Common myeloid progenitor, CD34-positive (primary cell): ENCODE measurements around the gene LRRTM3.
A peak's percentile ranks its signal among the peaks of the same experiment; 100 is the strongest.

Source experiments
- CTCF ChIA-PET: fragments of 350-600 bp; sonication (Branson Sonifier 250); formaldehyde crosslinking; loops from one replicate; lab custom pipeline; 2021; ENCODE audit warnings: antibody characterized with exemption; lab: Charles Lee
- POLR2A ChIA-PET: fragments of 350-600 bp; sonication (Branson Sonifier 250); formaldehyde crosslinking; loops from one replicate; lab custom pipeline; 2021; ENCODE audit warnings: antibody characterized with exemption; lab: Charles Lee
- DNase-seq, 3 donors: peaks; one replicate each; pipeline versions ENCODE4 v3.0.0 to v3.0.0-alpha.2; 2013
- H3K27ac ChIP-seq, 2 experiments: 1 replicate in 1 of 2; 2 replicates in 1 of 2; pipeline ENCODE4 v1.7.0; 2013; ENCODE audit warnings: inconsistent platforms in 2 of 2, low read length in 2 of 2, mild to moderate bottlenecking in 2 of 2, low read depth in 1 of 2, moderate library complexity in 1 of 2; ENCODE audit not compliant: severe bottlenecking in 2 of 2, insufficient read depth in 1 of 2, poor library complexity in 1 of 2
- H3K27me3 ChIP-seq, 5 experiments: replicated peaks in 2 of 5; 1 replicate in 3 of 5; 2 replicates in 2 of 5; pipeline versions ENCODE4 v1.6.1 to v1.7.0; 2013; ENCODE audit warnings: low read length in 4 of 5, mild to moderate bottlenecking in 2 of 5, moderate library complexity in 2 of 5, inconsistent platforms in 1 of 5; ENCODE audit not compliant: insufficient read depth in 5 of 5, control insufficient read depth in 4 of 5
- H3K36me3 ChIP-seq, 4 experiments: 1 replicate in 2 of 4; 2 replicates in 2 of 4; pipeline versions ENCODE4 v1.6.1 to v1.7.0; 2013; ENCODE audit warnings: low read length in 3 of 4, control low read depth in 1 of 4, mild to moderate bottlenecking in 1 of 4; ENCODE audit not compliant: control insufficient read depth in 4 of 4, insufficient read depth in 4 of 4
- H3K4me1 ChIP-seq, 4 experiments: 1 replicate in 3 of 4; 2 replicates in 1 of 4; pipeline versions ENCODE4 v1.6.1 to v1.7.1; 2013; ENCODE audit warnings: low read length in 3 of 4, mild to moderate bottlenecking in 3 of 4, control low read depth in 1 of 4, inconsistent platforms in 1 of 4, moderate library complexity in 1 of 4; ENCODE audit not compliant: control insufficient read depth in 4 of 4, insufficient read depth in 4 of 4; ENCODE audit errors: control extremely low read depth in 1 of 4
- H3K4me3 ChIP-seq, 7 experiments: 1 replicate in 4 of 7; 2 replicates in 3 of 7; pipeline versions ENCODE4 v1.5.1 to v1.7.0; 2013; ENCODE audit warnings: mild to moderate bottlenecking in 7 of 7, low read length in 6 of 7, moderate library complexity in 6 of 7, inconsistent platforms in 2 of 7, low read depth in 2 of 7, control low read depth in 1 of 7; ENCODE audit not compliant: insufficient read depth in 4 of 7, control insufficient read depth in 1 of 7; ENCODE audit errors: extremely low read depth in 1 of 7
- H3K9me3 ChIP-seq, 5 experiments: 1 replicate in 4 of 5; 2 replicates in 1 of 5; pipeline versions ENCODE4 v1.6.1 to v1.7.1; 2013; ENCODE audit warnings: low read length in 4 of 5, mild to moderate bottlenecking in 2 of 5, inconsistent platforms in 1 of 5, low read depth in 1 of 5, moderate library complexity in 1 of 5; ENCODE audit not compliant: control insufficient read depth in 4 of 5, insufficient read depth in 2 of 5; ENCODE audit errors: control extremely low read depth in 1 of 5
- WGBS: methylation state at CpG from one replicate; pipeline ENCODE4 v1.1.5; 2013; ENCODE audit not compliant: insufficient coverage; 5-methylcytosine and 5-hydroxymethylcytosine counted together

The LRRTM3 gene

GRCh38 chr10:66931340-66931948 lies 5.6 kb downstream of the LRRTM3 start:
- POLR2A ChIA-PET = no interaction called here
- Histone ChIP-seq H3K9me3 (no peaks in the 10 kb centered on the region), H3K36me3 (no peaks in the 10 kb centered on the region), H3K27ac (no peak overlapping the region), H3K4me3 (no peak overlapping the region), H3K4me1 (peaks cover 0 to 3% (median 0%) of the 10 kb centered on the region in 4 experiments), H3K27me3 (peaks cover 22 to 37% (median 28%) of the 10 kb centered on the region in 5 experiments)
- CTCF ChIA-PET = interaction anchor here (0.6 to 1.0 kb wide), 2 partner anchors 15 to 752 kb away, joined by 3 read pairs; no protein-coding TSS in a partner anchor
- no CpG with 5 or more reads among the region's 5 CpGs for WGBS
- DNase-seq = peak; percentile 60 to 87 (median 79)

GRCh38 chr10:66931949-66932343 lies 6.1 kb downstream of the LRRTM3 start:
- ChIA-PET POLR2A (no interaction called here), CTCF (interaction anchor here (0.6 to 1.0 kb wide), 2 partner anchors 16 to 752 kb away, joined by 3 read pairs; no protein-coding TSS in a partner anchor)

GRCh38 chr10:66934711-66935110 lies 8.9 kb downstream of the LRRTM3 start:
- Histone ChIP-seq H3K36me3 (no peaks in the 10 kb centered on the region), H3K9me3 (no peaks in the 10 kb centered on the region), H3K4me1 (no peaks in the 10 kb centered on the region), H3K27me3 (peaks cover 0 to 5% (median 2%) of the 10 kb centered on the region in 5 experiments), H3K27ac (no peak overlapping the region), H3K4me3 (no peak overlapping the region)
- POLR2A ChIA-PET = no interaction called here
- no peak for DNase-seq
- CTCF ChIA-PET = interaction anchor here (0.9 to 1.3 kb wide), 3 partner anchors 9 to 754 kb away, joined by 3 to 5 read pairs (median 4); partner anchors contain the start of gene LRRTM3

More at GRCh38 chr10:66931949-66932343, 6.1 kb downstream of the LRRTM3 start:
- Histone ChIP-seq H3K36me3 (no peaks in the 10 kb centered on the region), H3K4me3 (no peak overlapping the region), H3K4me1 (peaks cover 0 to 3% (median 0%) of the 10 kb centered on the region in 4 experiments), H3K27me3 (peaks cover 21 to 33% (median 26%) of the 10 kb centered on the region in 5 experiments), H3K27ac (no peak overlapping the region), H3K9me3 (no peaks in the 10 kb centered on the region)
- 86% methylated on average over 1 of the region's 3 CpGs for WGBS
- no peak for DNase-seq

- 83% methylated on average over 2 of the region's 3 CpGs for WGBS
Measured at GRCh38 chr10:66940965-66941364, 15.1 kb downstream of the LRRTM3 start.

GRCh38 chr10:66941491-66941890 lies 15.7 kb downstream of the LRRTM3 start:
- Histone ChIP-seq H3K27me3 (no peaks in the 10 kb centered on the region), H3K9me3 (no peaks in the 10 kb centered on the region), H3K27ac (no peak overlapping the region), H3K4me3 (no peak overlapping the region), H3K4me1 (no peaks in the 10 kb centered on the region), H3K36me3 (no peaks in the 10 kb centered on the region)
- POLR2A ChIA-PET = no interaction called here
- WGBS = 83% methylated on average over 1 of the region's 5 CpGs
- CTCF ChIA-PET = no interaction called here
- no peak for DNase-seq

More at GRCh38 chr10:66940965-66941364, 15.1 kb downstream of the LRRTM3 start:
- Histone ChIP-seq H3K27me3 (no peaks in the 10 kb centered on the region), H3K36me3 (no peaks in the 10 kb centered on the region), H3K27ac (no peak overlapping the region), H3K4me3 (no peak overlapping the region), H3K9me3 (no peaks in the 10 kb centered on the region), H3K4me1 (no peaks in the 10 kb centered on the region)
- POLR2A ChIA-PET = no interaction called here
- no peak for DNase-seq
- CTCF ChIA-PET = no interaction called here

GRCh38 chr10:66942407-66942806 lies 16.6 kb downstream of the LRRTM3 start:
- Histone ChIP-seq H3K27ac (no peak overlapping the region), H3K4me1 (no peaks in the 10 kb centered on the region), H3K36me3 (no peaks in the 10 kb centered on the region), H3K4me3 (no peak overlapping the region), H3K27me3 (no peaks in the 10 kb centered on the region), H3K9me3 (no peaks in the 10 kb centered on the region)
- ChIA-PET POLR2A (no interaction called here), CTCF (interaction anchor here (0.6 kb wide), 1 partner anchor 15 kb away, joined by 4 read pairs; no protein-coding TSS in a partner anchor)
- WGBS = no CpG with 5 or more reads among the region's 1 CpG
- DNase-seq = no peak

GRCh38 chr10:66943590-66943989 lies 17.8 kb downstream of the LRRTM3 start:
- POLR2A ChIA-PET = no interaction called here

More at GRCh38 chr10:66943590-66943989, 17.8 kb downstream of the LRRTM3 start:
- WGBS = no CpG with 5 or more reads among the region's 2 CpGs
- no peaks in the 10 kb centered on the region for H3K36me3 ChIP-seq
- no peaks in the 10 kb centered on the region for H3K4me1 ChIP-seq
- DNase-seq = no peak
- H3K4me3 ChIP-seq = no peak overlapping the region
- CTCF ChIA-PET = no interaction called here
- H3K27ac ChIP-seq = no peak overlapping the region
- H3K9me3 ChIP-seq = no peaks in the 10 kb centered on the region
- H3K27me3 ChIP-seq = no peaks in the 10 kb centered on the region
